LNCaP clone FGC (cell line): Measurements from ENCODE around the gene SLC9A5.

Source experiments
- DNase-seq: peaks from one replicate; pipeline ENCODE4 v3.0.0-alpha.2; 2011; ENCODE audit warnings: low read depth
- H3K4me3 ChIP-seq: 2 replicates; pipeline ENCODE4 v1.5.1; 2011; ENCODE audit warnings: mild to moderate bottlenecking, low read depth, low read length, control low read depth
- TF ChIP-seq, protein P1 (sequence below): IDR thresholded peaks from 2 replicates; pipeline ENCODE4 v1.5.1; 2012; ENCODE audit warnings: mild to moderate bottlenecking; ENCODE audit not compliant: control insufficient read depth, insufficient read depth; ENCODE audit errors: extremely low read depth

The SLC9A5 gene

DNA sequence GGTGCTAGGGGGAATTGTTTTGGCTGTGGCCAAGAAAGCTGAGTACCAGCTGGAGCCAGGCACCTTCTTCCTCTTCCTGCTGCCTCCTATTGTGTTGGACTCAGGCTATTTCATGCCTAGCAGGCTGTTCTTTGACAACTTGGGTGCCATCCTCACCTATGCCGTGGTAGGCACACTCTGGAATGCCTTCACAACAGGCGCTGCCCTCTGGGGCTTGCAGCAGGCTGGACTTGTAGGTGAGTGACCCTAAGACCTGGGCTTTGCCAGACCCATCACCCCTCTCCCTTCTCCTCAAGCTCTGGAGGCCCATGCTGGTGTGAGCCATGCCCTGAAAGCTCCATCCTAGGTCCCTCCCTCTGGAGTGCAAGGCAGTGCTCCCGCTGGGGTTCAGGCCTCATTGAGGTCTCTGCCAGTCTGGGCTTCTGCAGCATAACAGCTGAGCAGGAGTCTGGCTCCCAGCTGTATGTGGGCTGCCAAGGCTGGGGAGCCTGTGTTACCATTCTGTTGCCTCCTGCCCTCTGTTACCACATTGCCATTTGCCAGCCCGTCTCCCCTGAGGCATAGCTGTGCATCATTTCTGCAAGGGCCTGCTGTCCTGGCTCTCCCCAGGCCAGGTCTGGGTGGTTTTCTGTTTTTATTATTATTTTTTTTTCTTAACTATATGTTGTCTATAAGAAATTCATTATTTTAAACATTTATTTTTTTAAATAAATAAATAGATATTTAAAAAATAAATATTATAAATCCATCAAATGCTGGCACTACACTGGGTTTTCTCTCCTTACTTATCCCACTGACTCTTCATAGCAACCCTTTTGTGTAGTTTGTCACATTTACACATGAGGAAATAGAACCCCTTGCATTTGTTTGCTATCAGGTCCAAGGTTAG is 4.1 kb downstream of the SLC9A5 start:
- H3K4me3 ChIP-seq: no peak overlapping the region
- TF ChIP-seq, protein P1, sequence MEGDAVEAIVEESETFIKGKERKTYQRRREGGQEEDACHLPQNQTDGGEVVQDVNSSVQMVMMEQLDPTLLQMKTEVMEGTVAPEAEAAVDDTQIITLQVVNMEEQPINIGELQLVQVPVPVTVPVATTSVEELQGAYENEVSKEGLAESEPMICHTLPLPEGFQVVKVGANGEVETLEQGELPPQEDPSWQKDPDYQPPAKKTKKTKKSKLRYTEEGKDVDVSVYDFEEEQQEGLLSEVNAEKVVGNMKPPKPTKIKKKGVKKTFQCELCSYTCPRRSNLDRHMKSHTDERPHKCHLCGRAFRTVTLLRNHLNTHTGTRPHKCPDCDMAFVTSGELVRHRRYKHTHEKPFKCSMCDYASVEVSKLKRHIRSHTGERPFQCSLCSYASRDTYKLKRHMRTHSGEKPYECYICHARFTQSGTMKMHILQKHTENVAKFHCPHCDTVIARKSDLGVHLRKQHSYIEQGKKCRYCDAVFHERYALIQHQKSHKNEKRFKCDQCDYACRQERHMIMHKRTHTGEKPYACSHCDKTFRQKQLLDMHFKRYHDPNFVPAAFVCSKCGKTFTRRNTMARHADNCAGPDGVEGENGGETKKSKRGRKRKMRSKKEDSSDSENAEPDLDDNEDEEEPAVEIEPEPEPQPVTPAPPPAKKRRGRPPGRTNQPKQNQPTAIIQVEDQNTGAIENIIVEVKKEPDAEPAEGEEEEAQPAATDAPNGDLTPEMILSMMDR: no peak
- no peak for DNase-seq

GRCh38 chr16:67254801-67255552 is 6.2 kb downstream of the SLC9A5 start:
- no peak for DNase-seq
- TF ChIP-seq, protein P1: no peak
- no peak overlapping the region for H3K4me3 ChIP-seq

- no peak for DNase-seq
- H3K4me3 ChIP-seq: no peak overlapping the region
- TF ChIP-seq, protein P1: no peak
Measured at GRCh38 chr16:67255553-67256221, 6.9 kb downstream of the SLC9A5 start.

DNA sequence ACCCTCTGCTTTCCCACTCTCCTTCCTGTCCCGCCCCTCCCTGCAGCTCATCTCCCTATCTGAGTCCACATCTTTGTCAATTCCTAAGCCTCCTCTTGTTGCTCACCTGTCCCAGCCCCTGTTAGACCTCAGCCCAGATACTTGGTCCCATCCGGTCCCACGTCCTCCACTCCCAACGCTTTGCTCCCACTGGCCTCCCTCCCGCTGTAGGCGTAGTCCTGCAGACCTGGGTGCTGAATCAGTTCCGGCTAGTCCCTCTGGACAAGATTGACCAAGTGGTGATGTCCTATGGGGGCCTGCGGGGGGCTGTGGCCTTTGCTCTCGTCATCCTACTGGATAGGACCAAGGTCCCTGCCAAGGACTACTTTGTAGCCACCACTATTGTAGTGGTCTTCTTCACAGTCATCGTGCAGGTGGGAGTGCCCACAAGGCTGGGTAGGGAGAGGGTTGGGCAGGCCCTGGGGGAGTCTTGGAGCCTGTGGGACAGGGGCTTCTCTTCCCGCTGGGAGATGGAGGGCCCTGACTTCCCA is 8.0 kb downstream of the SLC9A5 start:
- TF ChIP-seq, protein P1: no peak
- no peak for DNase-seq
- H3K4me3 ChIP-seq: no peak overlapping the region

DNA sequence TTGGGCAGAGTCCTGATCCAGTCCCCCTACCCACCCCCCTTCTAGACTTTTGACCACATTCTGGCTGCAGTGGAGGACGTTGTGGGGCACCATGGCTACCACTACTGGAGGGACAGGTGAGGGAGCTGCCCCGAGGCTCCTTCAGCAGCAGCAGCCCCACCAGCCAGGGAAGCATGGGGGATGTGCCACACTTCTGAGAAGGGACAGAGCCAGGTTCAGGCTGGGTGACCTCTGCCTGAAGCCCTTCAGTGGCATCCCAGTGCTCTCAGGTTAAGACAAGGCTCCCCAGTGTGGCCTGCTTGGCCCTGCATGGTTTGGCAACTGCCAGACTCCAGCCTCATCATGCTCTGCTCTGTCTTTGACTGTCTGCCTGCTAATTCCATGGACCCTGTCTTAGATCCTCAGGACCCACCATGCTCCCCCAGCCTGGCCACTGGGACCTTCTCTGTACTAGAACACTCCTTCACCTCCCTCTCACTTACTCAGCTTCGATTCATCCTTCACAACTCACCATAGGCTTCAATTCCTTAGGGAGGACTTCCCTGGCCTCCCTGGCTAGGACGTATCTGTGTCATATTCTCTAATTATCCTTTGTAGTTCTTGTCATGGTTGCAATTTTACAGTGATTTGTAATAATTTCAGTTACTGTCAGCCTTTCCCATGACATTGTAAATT is 8.8 kb downstream of the SLC9A5 start:
- DNase-seq: no peak
- no peak overlapping the region for H3K4me3 ChIP-seq
- TF ChIP-seq, protein P1: no peak

- no peak for DNase-seq
- TF ChIP-seq, protein P1: no peak
- H3K4me3 ChIP-seq: no peak overlapping the region
Measured at GRCh38 chr16:67258161-67258835, 9.5 kb downstream of the SLC9A5 start.
